Measurements from ENCODE around the gene MTCL1.

Gene MTCL1

GRCh38 chr18:8874872-8875271 lies 169.5 kb downstream of the MTCL1 start:
- DNase-seq = no peak

- no peak for DNase-seq
Observed at GRCh38 chr18:8876887-8877286, 171.5 kb downstream of the MTCL1 start.

DNA sequence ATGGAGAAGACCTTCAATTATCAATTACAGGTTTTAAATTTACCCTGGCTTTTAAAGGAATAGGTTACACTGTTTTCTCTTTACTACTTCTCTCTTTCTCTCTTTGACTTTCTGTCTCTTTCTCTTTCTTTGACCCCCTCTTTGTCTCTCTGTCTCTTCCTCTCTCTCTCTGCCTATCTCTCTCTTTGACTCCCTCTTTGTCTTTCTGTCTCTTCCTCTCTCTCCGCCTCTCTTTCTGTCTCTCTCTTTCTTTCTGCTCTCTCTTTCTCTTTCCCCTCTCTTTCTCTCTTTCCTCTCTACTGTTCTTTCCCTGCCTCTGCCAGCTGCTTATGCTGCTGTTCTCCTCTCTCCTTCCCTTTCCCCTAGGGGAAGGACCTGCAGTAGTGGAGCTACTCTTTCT lies 175.7 kb downstream of the MTCL1 start:
- DNase-seq = no peak

Data from stimulated activated CD4-positive, alpha-beta T cell treated with anti-CD3 and anti-CD28 coated beads, Interleukin-2, amount 100 ng/mL, for 48 hours (primary cell).